Activated CD4-positive, alpha-beta T cell treated with anti-CD3 and anti-CD28 coated beads, Interleukin-2, amount 50 U/mL, for 48 hours (primary cell): ENCODE measurements around the gene DUOXA1.
"Not testable (repeated sequence)": the region's sequence is repeated elsewhere in the genome, so short reads cannot be mapped to it uniquely, and the experiment has no call there.

ENCODE experiments used
- DNase-seq, 2 experiments: peaks; one replicate each; pipeline ENCODE4 v3.0.0-alpha.2; 2020

The DUOXA1 gene

GRCh38 chr15:45087513-45087912 lies 42.2 kb downstream of the DUOXA1 start:
- DNase-seq: no peak

- no peak for DNase-seq
These were observed 45.5 kb downstream of the DUOXA1 start for GRCh38 chr15:45084163-45084562.

GRCh38 chr15:45083223-45083622 lies 46.5 kb downstream of the DUOXA1 start:
- DNase-seq: no peak

- DNase-seq: not testable (repeated sequence)
These were observed 47.3 kb downstream of the DUOXA1 start for GRCh38 chr15:45082412-45082811.

GRCh38 chr15:45080593-45080992 lies 49.1 kb downstream of the DUOXA1 start:
- not testable (repeated sequence) for DNase-seq

- DNase-seq: not testable (repeated sequence)
These were observed 49.9 kb downstream of the DUOXA1 start for GRCh38 chr15:45079628-45080246.

- DNase-seq: not testable (repeated sequence)
These were observed 50.5 kb downstream of the DUOXA1 start for GRCh38 chr15:45079201-45079600.

GRCh38 chr15:45077391-45077790 lies 52.3 kb downstream of the DUOXA1 start:
- DNase-seq: not testable (repeated sequence)

GRCh38 chr15:45075440-45076320 lies 54.0 kb downstream of the DUOXA1 start:
- DNase-seq: not testable (repeated sequence)

- not testable (repeated sequence) for DNase-seq
These were observed 56.1 kb downstream of the DUOXA1 start for GRCh38 chr15:45073602-45074001.

- not testable (repeated sequence) for DNase-seq
These were observed 59.7 kb downstream of the DUOXA1 start for GRCh38 chr15:45069942-45070360.
